VCaP (cell line): Measurements from ENCODE around the gene SLC6A6.

Experiments used
- H3K27ac ChIP-seq: fragments of 450-650 bp; 2 replicates; pipeline ENCODE4 v1.5.1; 2017
- CTCF ChIP-seq: fragments of 450-650 bp; conservative IDR thresholded peaks from 2 replicates; pipeline ENCODE4 v1.5.1; 2017; ENCODE audit warnings: mild to moderate bottlenecking, moderate library complexity

Gene SLC6A6

DNA sequence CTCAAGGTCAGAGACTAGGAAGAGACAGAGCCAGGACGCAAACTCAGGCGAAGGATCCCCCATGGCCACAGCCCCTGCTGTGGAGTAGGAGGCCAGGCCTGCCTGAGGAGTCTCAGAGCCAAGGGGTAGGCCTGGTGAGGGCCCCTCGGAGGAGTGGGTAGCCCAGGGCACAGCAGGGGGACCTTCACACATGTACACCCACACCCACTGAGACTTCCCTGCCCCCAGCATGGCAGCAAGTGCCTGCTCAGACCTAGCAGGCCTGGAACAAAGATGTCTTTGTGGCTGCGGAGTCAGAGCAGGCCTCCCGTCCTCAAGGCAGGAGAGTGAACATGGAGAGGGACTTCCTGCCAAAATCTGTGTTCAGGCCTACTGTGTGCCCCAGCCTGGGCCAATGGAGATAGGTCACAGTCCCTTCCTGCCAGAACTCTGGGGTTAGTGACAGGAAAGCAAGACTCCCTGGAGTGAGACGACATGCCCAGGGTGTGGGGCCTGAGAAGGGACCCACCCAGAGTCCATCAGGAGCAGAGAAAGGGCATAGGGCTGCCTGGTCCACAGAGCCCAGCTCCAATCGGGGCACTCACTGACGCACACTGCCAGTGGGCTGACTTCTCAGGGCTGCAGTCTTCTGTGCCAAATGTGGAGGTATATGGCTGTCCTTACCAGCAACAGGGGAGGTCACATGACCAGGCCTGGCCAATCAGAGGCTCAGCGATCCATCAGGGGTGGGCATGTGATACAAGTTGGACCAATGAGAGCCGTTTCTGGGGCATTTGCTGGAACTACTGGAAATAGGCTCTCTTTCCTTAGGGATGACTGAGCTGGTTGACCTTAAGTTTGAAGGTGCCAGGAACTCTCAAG, 135.4 kb downstream of the SLC6A6 start:
- no peak overlapping the region for H3K27ac ChIP-seq
- no peak for TF ChIP-seq CTCF

DNA sequence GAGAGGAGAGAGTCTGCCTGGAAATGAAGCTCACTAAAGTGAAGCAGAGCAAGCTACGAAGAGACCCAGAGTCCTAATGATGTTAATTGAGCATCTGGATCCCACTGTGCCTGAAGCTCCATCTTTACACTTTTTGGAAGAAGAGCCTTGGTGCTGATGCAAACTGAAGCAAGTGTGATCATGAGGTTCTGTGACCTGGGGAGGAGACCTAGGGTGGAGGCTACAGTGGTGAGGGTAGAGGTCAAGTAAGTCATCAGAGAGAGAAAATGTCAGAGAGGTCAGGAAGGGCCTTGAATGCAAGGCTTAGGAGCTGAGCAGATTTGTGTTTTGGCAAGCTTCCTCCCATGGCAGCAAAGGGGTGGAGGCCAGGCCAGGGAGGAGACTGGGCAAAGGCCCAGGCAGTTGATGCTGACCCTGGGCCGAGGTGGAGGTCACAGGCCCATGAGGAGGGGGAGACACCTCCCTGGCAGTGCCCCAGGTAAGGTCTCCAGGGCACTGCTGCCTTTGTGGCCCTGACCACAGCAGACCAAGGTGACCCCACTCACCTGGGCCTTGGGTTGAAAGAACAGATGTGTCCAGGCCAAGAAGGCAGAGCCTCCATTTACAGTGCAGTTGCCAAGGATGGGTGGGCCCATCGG, 136.2 kb downstream of the SLC6A6 start:
- no peak overlapping the region for H3K27ac ChIP-seq
- no peak for TF ChIP-seq CTCF
